Measurements from ENCODE around the gene CIC.
A peak's percentile ranks its signal among the peaks of the same experiment; 100 is the strongest.

CIC gene

GRCh38 chr19:42242512-42243409 lies 26.3 kb upstream of the CIC start, which contains the start of gene GSK3A:
Gene GSK3A (minus strand): TSS chr19:42242602. CDS start chr19:42242465, 137 bp downstream.
- H3F3A ChIP-seq (ENCODE audit: insufficient read depth, low read length): peaks cover 21% of the 10 kb centered on the region
- H3K27ac ChIP-seq (ENCODE audit: low read length): peak within 1 kb of the TSS; percentile 80
- no peak for TF ChIP-seq EZH2phosphoT487 (IDR thresholded peaks at IDR 0.05; ENCODE audit: low read length)
- TF ChIP-seq CTCF (IDR thresholded peaks at IDR 0.05; ENCODE audit: low read length): no peak
- no peak for TF ChIP-seq EZH2 (optimal IDR thresholded peaks at IDR 0.05; ENCODE audit: low read depth, low read length)
- H3K4me2 ChIP-seq (ENCODE audit: low read depth, low read length): peak within 1 kb of the TSS; percentile 99
- peak within 1 kb of the TSS; percentile 93 for H3K4me3 ChIP-seq (ENCODE audit: low read length)
- no peaks in the 10 kb centered on the region for H3K27me3 ChIP-seq (replicated peaks; ENCODE audit: insufficient read depth, low read length)
- H3K9me3 ChIP-seq (replicated peaks; ENCODE audit: insufficient read depth, low read length): no peaks in the 10 kb centered on the region
- no peaks in the 10 kb centered on the region for H3K9me2 ChIP-seq (replicated peaks; ENCODE audit: insufficient read depth, low read length)
- H4K20me1 ChIP-seq (ENCODE audit: insufficient read depth, low read length): no peaks in the 10 kb centered on the region
- peak; percentile 98 for DNase-seq
- H3K4me1 ChIP-seq (ENCODE audit: low read length): peaks cover 9% of the 10 kb centered on the region
- H2AFZ ChIP-seq (ENCODE audit: low read length): peak within 1 kb of the TSS; percentile 53
- H3K36me3 ChIP-seq (replicated peaks; ENCODE audit: insufficient read depth, low read length): no peaks in the 10 kb centered on the region
- H3K79me2 ChIP-seq (ENCODE audit: low read length): peaks cover 48% of the 10 kb centered on the region
- H3K9ac ChIP-seq (ENCODE audit: low read length): peak within 1 kb of the TSS; percentile 81

GRCh38 chr19:42244347-42245220 lies 24.5 kb upstream of the CIC start:
- Histone ChIP-seq H3K4me3 (ENCODE audit: low read length) (peak overlapping the region; percentile 74), H3F3A (ENCODE audit: insufficient read depth, low read length) (peaks cover 21% of the 10 kb centered on the region), H3K4me1 (ENCODE audit: low read length) (peaks cover 9% of the 10 kb centered on the region), H3K27ac (ENCODE audit: low read length) (peak overlapping the region; percentile 80; the same call in 1 of the 2 replicates), H3K9ac (ENCODE audit: low read length) (peak overlapping the region; percentile 68), H2AFZ (ENCODE audit: low read length) (peak overlapping the region; percentile 80), H3K27me3 (replicated peaks; ENCODE audit: insufficient read depth, low read length) (no peaks in the 10 kb centered on the region), H3K9me2 (replicated peaks; ENCODE audit: insufficient read depth, low read length) (no peaks in the 10 kb centered on the region), H3K36me3 (replicated peaks; ENCODE audit: insufficient read depth, low read length) (no peaks in the 10 kb centered on the region), H3K9me3 (replicated peaks; ENCODE audit: insufficient read depth, low read length) (no peaks in the 10 kb centered on the region), H3K4me2 (ENCODE audit: low read depth, low read length) (peak overlapping the region; percentile 99), H3K79me2 (ENCODE audit: low read length) (peaks cover 31% of the 10 kb centered on the region), H4K20me1 (ENCODE audit: insufficient read depth, low read length) (no peaks in the 10 kb centered on the region)
- peak; percentile 68 for TF ChIP-seq CTCF (IDR thresholded peaks at IDR 0.05; ENCODE audit: low read length)
- TF ChIP-seq EZH2 (optimal IDR thresholded peaks at IDR 0.05; ENCODE audit: low read depth, low read length): no peak
- DNase-seq: peak; percentile 96

GRCh38 chr19:42245231-42245630 lies 23.8 kb upstream of the CIC start:
- peak overlapping the region; percentile 99 for H3K4me2 ChIP-seq (ENCODE audit: low read depth, low read length)
- no peak overlapping the region for H3K27ac ChIP-seq (ENCODE audit: low read length)
- peaks cover 9% of the 10 kb centered on the region for H3K4me1 ChIP-seq (ENCODE audit: low read length)
- no peaks in the 10 kb centered on the region for H3K27me3 ChIP-seq (replicated peaks; ENCODE audit: insufficient read depth, low read length)
- TF ChIP-seq EZH2phosphoT487 (IDR thresholded peaks at IDR 0.05; ENCODE audit: low read length) (no peak), CTCF (IDR thresholded peaks at IDR 0.05; ENCODE audit: low read length) (no peak), EZH2 (optimal IDR thresholded peaks at IDR 0.05; ENCODE audit: low read depth, low read length) (no peak)
- H3K9ac ChIP-seq (ENCODE audit: low read length): peak overlapping the region; percentile 50; the same call in 1 of the 2 replicates
- H2AFZ ChIP-seq (ENCODE audit: low read length): peak overlapping the region; percentile 80
- DNase-seq: no peak
- H3K9me3 ChIP-seq (replicated peaks; ENCODE audit: insufficient read depth, low read length): no peaks in the 10 kb centered on the region
- H4K20me1 ChIP-seq (ENCODE audit: insufficient read depth, low read length): no peaks in the 10 kb centered on the region
- no peaks in the 10 kb centered on the region for H3K9me2 ChIP-seq (replicated peaks; ENCODE audit: insufficient read depth, low read length)
- H3K79me2 ChIP-seq (ENCODE audit: low read length): peaks cover 25% of the 10 kb centered on the region
- H3F3A ChIP-seq (ENCODE audit: insufficient read depth, low read length): peaks cover 21% of the 10 kb centered on the region
- H3K36me3 ChIP-seq (replicated peaks; ENCODE audit: insufficient read depth, low read length): no peaks in the 10 kb centered on the region
- peak overlapping the region; percentile 74; the same call in 1 of the 2 replicates for H3K4me3 ChIP-seq (ENCODE audit: low read length)
